ENCODE results near the gene NSUN2.

GRCh38 chr5:6596388-6596787 is 36.5 kb downstream of the NSUN2 start:
- TF ChIP-seq CTCF (IDR thresholded peaks at IDR 0.05 in 8 of 11, conservative IDR thresholded peaks at IDR 0.05 in 3 of 11) (no peak), POLR2A (IDR thresholded peaks at IDR 0.05) (no peak)
